Retinal pigment epithelial cell (primary cell): ENCODE data around the gene MATCAP1.

ENCODE experiments used
- DNase-seq: peaks from one replicate; pipeline ENCODE4 v3.0.0-alpha.2; 2010; ENCODE audit warnings: low read depth
- H3K4me3 ChIP-seq: 2 replicates; pipeline ENCODE4 v1.5.1; 2011; ENCODE audit warnings: mild to moderate bottlenecking, low read length, control low read depth, moderate library complexity
- CTCF ChIP-seq: conservative IDR thresholded peaks from 2 replicates; pipeline ENCODE4 v1.5.1; 2011; ENCODE audit warnings: low read depth, low read length, control low read depth, inconsistent platforms

Gene MATCAP1

GRCh38 chr16:67212766-67213165, 29.0 kb upstream of the MATCAP1 start:
- no peak overlapping the region for H3K4me3 ChIP-seq
- no peak for TF ChIP-seq CTCF
- no peak for DNase-seq

GRCh38 chr16:67211674-67212073, 27.9 kb upstream of the MATCAP1 start:
- no peak for TF ChIP-seq CTCF
- DNase-seq: no peak
- no peak overlapping the region for H3K4me3 ChIP-seq

- H3K4me3 ChIP-seq: no peak overlapping the region
- no peak for TF ChIP-seq CTCF
- DNase-seq: no peak
These were observed 26.5 kb upstream of the MATCAP1 start for GRCh38 chr16:67210069-67210937.

DNA sequence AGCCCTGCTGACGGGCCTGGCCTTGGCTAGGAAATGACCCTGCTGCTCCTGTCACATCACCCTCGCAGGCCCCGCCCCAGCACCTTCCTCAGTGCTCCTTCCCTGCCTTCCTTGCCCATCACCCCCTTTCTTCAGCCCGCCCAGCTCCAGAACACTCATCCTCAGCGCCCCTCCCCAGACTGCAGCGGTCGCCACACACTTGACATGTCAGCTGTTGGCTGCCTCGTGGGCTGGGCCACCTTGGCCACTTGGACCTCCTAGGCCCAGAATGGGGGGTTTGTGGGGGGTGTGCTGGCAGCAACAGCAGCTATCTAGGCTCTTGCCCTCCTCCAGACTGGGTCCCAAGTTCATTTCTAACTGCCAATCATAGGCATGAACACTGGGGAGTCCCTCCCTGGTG, 25.8 kb upstream of the MATCAP1 start:
- no peak overlapping the region for H3K4me3 ChIP-seq
- no peak for TF ChIP-seq CTCF
- no peak for DNase-seq

GRCh38 chr16:67208154-67208896, 24.6 kb upstream of the MATCAP1 start:
- H3K4me3 ChIP-seq: no peak overlapping the region
- no peak for DNase-seq
- TF ChIP-seq CTCF: no peak

DNA sequence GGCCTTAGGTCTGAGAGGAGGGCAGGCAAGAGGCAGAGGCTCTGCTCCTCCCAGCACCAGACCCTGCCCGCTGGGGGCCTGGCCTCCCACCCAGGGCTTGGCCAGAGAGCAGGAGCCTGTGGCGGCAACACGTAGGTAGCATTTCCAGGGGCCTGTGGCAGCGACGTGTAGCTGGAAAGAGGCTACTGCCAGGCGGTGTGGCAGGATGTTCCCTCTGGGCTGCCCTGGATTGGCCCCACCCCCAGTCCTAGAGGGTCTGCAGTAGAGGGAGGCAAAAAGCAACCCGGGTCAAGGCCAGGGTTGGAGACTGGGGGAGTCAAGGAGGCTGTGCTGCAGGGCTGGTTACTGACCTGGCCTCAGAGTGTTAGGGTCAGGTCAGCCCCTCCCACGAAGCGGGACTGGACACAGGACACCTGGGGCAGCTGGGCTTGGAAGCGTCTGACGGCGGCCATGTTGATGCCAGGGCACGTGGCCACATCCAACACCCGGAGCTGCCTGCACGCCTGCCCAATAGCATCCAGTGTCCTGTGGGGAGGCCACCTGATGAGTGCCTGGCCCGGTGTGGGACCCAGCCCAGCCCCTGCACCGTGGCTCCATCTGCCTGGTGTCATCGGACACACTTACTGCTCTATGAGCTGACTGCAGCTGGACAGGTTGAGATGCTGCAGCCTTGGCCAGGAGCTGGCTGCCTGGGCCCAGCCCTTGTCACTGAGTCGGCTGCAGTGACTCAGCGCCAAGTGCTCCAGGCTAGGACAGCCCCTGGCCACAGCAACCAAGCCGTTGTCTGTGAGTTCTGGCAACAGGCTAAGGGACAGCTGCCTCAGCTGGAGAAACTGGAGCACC, 23.7 kb upstream of the MATCAP1 start:
- no peak for DNase-seq
- TF ChIP-seq CTCF: no peak
- H3K4me3 ChIP-seq: no peak overlapping the region
